Spinal cord (tissue), 10 donors: Measurements from ENCODE around the gene FGFR3. TPM values are rescaled to one million over a fixed set of nuclear protein-coding genes. Genes with fewer than 3 reads are reported as not detected.

Experiments
- DNase-seq, 6 donors: peaks; one replicate each; pipeline versions ENCODE4 v3.0.0 to v3.0.0-alpha.2; 2013 to 2015; ENCODE audit warnings: low spot score in 6 of 6, low read depth in 4 of 6
- H3K27ac ChIP-seq: one replicate; pipeline ENCODE4 v1.5.1; 2013; ENCODE audit warnings: low read depth, low read length, control low read depth
- H3K27me3 ChIP-seq: one replicate; pipeline ENCODE4 v1.6.1; 2013; ENCODE audit warnings: low read length; ENCODE audit not compliant: control insufficient read depth, insufficient read depth
- H3K36me3 ChIP-seq: one replicate; pipeline ENCODE4 v1.6.1; 2013; ENCODE audit warnings: low read length; ENCODE audit not compliant: control insufficient read depth, insufficient read depth
- H3K4me1 ChIP-seq: one replicate; pipeline ENCODE4 v1.6.1; 2013; ENCODE audit warnings: low read length; ENCODE audit not compliant: control insufficient read depth, insufficient read depth
- H3K4me3 ChIP-seq: one replicate; pipeline ENCODE4 v1.5.1; 2013; ENCODE audit warnings: low read depth, low read length, control low read depth
- H3K9me3 ChIP-seq: one replicate; pipeline ENCODE4 v1.6.1; 2013; ENCODE audit warnings: low read length; ENCODE audit not compliant: control insufficient read depth, insufficient read depth
- WGBS: methylation state at CpG from one replicate; pipeline ENCODE4 v1.1.5; 2013; ENCODE audit warnings: missing lambda C conversion rate; ENCODE audit not compliant: insufficient coverage; 5-methylcytosine and 5-hydroxymethylcytosine counted together
- polyA plus RNA-seq, 2 donors: library from polyadenylated mRNA; unstranded; fragments of 120-200 nt; gene quantifications; one replicate each; pipeline ENCODE4 v1.2.1, GENCODE V29; 2013; ENCODE audit not compliant: insufficient read length in 2 of 2
- total RNA-seq, 2 donors: library from RNA; depleted of rRNA in 1 of 2; stranded (reverse); fragments of 120-200 nt in 1 of 2; fragments of >200 nt in 1 of 2; gene quantifications; one replicate each; pipeline versions ENCODE4 v1.2.3 to v1.2.4, GENCODE V29; 2013 to 2014
- donor health status: healthy.

FGFR3 gene
- total and polyA plus RNA-seq, 4 donors, result 36.2 to 216 (median 122) TPM

DNA sequence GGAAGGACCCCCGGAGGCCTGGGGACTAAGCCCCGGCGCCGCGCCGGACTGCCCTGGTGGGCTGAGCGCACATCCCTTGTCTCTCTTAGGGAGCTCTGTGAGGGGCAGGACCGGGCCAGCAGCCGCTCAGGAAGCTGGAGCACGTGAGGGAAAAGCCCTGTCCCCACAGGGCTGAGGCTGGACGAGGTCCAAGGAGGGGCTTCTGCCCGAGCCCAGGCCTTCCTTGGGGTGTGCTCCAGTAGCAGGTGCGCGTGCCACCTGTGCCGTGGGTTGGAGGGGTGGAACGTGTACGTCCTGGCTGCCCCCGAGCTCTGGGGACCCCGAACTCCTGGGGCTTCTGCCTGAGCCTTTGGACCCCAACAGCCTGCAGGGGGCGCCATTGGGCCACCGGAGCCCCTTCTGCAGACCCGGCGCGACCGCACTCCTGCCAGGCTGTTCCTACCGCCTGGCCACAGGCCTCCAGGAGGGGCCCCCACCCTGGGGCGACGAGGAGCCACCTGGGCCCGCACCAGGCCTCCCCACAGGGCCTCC lies 44.6 kb upstream of the FGFR3 start:
- Histone ChIP-seq H3K9me3 (no peaks in the 10 kb centered on the region), H3K4me3 (no peak overlapping the region), H3K36me3 (peaks cover 36% of the 10 kb centered on the region), H3K4me1 (peaks cover 42% of the 10 kb centered on the region), H3K27ac (no peak overlapping the region), H3K27me3 (no peaks in the 10 kb centered on the region)
- 6% methylated on average over 26 of the region's 29 CpGs for WGBS
- peak in 3 of 6 donors; percentile 54 to 83 (median 67) for DNase-seq

DNA sequence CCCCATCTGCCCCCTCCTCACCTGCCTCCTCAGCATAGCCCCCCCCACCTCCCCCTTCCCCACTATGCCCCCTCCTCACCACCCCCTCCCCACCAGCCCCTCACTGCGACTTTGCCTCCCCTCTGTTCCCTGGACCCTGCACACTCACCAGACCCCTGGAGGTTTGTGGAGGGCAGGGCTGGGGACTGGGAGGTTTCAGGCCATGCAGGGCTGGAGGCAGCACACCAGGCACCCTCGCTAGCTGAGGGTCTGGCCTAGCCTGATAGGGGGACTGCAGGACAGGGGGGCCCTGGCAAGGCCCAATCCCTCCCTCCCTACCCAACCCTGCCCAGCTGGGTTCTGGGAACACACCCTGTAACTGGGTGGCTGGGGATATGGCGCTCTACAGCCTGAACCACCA lies 43.7 kb upstream of the FGFR3 start:
- 89% methylated on average over 1 of the region's 3 CpGs for WGBS
- Histone ChIP-seq H3K36me3 (peaks cover 28% of the 10 kb centered on the region), H3K4me3 (no peak overlapping the region), H3K4me1 (peaks cover 47% of the 10 kb centered on the region), H3K27me3 (no peaks in the 10 kb centered on the region), H3K9me3 (no peaks in the 10 kb centered on the region), H3K27ac (no peak overlapping the region)
- DNase-seq, result no peak

DNA sequence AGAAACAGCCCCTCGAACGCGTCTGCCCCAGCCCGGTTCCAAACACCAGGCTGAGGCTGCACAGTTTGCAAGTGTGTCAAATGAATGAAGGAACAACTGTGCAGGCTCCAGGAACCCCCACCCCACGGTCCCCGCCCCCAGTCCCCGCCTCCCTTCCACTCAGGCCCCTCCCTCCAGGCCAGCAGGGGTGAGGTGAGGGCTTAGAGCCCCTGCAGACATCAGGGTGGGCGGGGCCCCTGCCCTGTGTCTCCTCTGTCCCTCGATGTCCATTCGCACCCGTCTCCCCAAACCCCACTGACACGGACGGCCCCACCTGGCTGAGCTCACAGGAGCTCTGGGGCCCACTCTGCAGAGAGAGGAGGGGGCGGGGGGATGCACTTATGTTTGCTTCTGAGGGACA lies 43.3 kb upstream of the FGFR3 start:
- WGBS, result 67% methylated on average over 7 of the region's 14 CpGs
- no peak for DNase-seq
- Histone ChIP-seq H3K9me3 (no peaks in the 10 kb centered on the region), H3K27me3 (no peaks in the 10 kb centered on the region), H3K4me3 (no peak overlapping the region), H3K4me1 (peaks cover 47% of the 10 kb centered on the region), H3K27ac (no peak overlapping the region), H3K36me3 (peaks cover 23% of the 10 kb centered on the region)

DNA sequence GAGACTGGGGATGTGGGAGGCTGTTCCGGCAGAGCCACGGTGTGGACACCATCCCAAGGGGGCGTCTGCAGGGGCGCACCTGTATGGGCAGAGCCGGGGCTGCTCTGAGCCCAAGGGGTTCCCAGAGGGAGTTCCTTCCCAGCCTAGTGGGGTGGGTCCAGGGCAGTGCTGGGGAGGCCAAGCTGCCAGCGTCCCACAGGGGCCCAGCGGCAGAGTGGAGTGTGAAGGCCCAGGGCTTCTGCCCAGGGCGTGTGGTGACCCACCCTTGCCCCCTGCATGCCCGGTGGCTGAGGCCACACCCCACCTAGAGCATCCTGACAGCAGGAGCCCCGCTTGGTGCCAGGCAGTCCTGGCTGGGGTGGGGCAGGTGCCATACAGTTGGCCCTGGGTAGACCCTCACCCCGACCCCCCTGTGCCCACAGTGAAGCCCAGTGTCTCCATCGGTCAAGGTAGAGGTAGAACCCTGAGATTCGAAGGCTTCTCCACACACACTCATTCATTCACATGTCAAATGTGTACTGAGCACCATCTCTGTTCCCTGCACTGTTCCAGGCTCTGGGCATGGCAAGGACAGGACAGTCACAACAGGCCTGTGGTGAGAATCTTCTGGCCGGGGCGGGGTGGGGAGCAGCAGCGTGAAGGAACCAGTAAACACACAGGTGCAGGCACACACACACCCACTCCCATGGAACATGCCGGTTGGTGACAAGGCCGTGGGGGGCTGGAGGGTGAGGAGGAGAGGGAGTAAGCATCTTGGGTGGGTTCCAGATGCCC lies 42.5 kb upstream of the FGFR3 start:
- H3K9me3 ChIP-seq, result no peaks in the 10 kb centered on the region
- DNase-seq, result no peak
- H3K27ac ChIP-seq, result no peak overlapping the region
- peaks cover 47% of the 10 kb centered on the region for H3K4me1 ChIP-seq
- no peak overlapping the region for H3K4me3 ChIP-seq
- WGBS, result 85% methylated on average over 12 of the region's 18 CpGs
- peaks cover 16% of the 10 kb centered on the region for H3K36me3 ChIP-seq
- H3K27me3 ChIP-seq, result no peaks in the 10 kb centered on the region

DNA sequence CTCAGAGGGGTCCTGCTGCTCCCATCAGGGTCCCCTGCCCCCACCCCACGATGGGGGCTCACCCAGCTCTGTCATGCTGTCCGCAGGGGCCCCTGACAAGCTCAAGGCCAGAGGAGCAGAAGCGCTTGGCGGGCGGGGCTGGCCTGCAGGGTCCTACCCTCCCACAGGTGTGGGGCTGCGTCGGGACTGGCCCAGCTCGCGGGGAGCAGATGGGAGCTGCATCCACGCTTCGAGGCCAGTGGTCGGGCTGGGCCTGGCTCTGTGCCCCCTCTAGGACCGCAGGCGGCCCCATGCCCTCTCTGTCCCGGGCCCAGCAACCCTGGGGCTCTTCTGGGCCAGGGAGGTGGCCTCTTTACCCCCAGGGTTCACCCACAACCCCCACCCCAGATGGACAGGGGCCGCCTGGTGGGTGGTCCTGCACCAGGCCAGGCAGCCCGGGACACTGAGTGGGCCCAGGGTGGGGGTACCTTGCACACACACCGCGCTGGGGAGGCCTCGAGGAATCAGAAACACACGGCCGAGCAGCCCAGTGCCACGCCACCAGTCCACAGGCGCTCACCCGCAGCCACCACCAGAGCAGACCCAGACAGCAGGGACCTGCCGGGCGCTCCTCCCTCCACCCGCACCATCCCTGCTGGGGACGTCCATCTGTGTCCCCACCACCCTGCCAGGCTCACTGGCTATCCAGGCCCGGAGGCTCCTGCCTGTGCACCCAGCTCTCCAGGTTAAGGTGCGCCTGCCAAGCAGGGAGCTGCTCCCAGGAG lies 41.8 kb upstream of the FGFR3 start:
- Histone ChIP-seq H3K4me1 (peaks cover 41% of the 10 kb centered on the region), H3K27ac (no peak overlapping the region), H3K36me3 (peaks cover 10% of the 10 kb centered on the region), H3K9me3 (no peaks in the 10 kb centered on the region), H3K4me3 (no peak overlapping the region), H3K27me3 (no peaks in the 10 kb centered on the region)
- 84% methylated on average over 30 of the region's 31 CpGs for WGBS
- no peak for DNase-seq

DNA sequence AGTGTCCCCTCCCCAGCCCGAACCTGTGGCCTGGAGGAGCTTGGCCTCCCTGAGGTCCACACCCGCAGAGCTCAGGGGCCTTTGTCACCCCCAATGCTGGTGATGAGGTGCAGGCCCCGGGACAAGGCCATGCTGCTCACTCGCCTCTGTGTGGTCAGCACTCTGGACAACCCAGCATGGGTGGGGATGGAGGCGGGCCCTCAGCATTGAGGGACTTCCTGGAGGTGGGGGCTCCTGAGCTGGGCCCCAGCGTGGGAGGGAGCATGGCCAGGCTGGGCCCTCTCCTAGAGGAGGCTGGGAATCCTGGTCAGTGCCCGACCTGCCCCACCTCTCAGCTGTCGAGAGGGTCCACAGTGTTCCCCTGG lies 41.2 kb upstream of the FGFR3 start:
- Histone ChIP-seq H3K4me1 (peaks cover 35% of the 10 kb centered on the region), H3K9me3 (no peaks in the 10 kb centered on the region), H3K27me3 (no peaks in the 10 kb centered on the region), H3K4me3 (no peak overlapping the region), H3K36me3 (peaks cover 4% of the 10 kb centered on the region), H3K27ac (no peak overlapping the region)
- DNase-seq, result no peak
- WGBS, result 66% methylated on average over 8 of the region's 8 CpGs

DNA sequence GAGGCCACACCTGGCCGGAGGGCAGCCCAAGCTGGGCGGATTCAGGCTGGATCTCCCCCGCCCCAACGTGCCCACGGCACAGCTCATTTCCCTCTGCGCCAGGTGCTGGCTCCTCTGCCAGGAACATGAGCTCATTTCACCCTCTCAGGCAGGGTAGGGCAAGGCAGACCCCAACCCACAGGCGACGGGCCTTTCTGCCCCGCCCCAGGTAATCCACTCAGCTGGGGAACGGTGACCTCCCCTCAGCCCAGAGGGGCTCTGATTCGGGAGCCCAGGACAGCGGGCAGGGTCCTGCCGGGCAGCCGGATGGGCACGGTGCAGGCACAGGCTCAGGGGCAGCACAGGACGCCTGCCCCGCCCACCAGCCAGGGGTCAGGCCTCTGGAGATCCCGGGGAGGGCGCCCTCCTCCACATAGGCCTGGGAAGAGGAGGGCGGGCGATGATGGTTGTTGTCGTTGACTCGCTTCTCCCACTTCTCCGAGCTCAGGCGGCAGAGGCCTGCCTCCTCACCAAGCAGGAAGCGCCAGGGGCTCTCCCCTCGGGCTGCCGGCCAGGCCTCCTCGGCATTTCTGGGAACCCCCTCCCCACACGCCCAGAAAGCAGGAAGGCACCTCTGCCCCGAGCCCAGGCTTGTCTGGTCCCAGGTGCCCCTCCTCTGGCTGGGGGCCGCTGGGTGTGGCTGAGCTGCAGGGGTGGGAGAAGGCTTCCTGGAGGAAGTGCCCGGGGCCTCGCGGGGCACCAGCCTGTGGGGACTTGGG lies 40.6 kb upstream of the FGFR3 start:
- no peak overlapping the region for H3K27ac ChIP-seq
- H3K4me3 ChIP-seq, result no peak overlapping the region
- H3K4me1 ChIP-seq, result peaks cover 30% of the 10 kb centered on the region
- no peak for DNase-seq
- no peaks in the 10 kb centered on the region for H3K27me3 ChIP-seq
- H3K9me3 ChIP-seq, result no peaks in the 10 kb centered on the region
- WGBS, result 59% methylated on average over 30 of the region's 35 CpGs
- H3K36me3 ChIP-seq, result peaks cover 4% of the 10 kb centered on the region

DNA sequence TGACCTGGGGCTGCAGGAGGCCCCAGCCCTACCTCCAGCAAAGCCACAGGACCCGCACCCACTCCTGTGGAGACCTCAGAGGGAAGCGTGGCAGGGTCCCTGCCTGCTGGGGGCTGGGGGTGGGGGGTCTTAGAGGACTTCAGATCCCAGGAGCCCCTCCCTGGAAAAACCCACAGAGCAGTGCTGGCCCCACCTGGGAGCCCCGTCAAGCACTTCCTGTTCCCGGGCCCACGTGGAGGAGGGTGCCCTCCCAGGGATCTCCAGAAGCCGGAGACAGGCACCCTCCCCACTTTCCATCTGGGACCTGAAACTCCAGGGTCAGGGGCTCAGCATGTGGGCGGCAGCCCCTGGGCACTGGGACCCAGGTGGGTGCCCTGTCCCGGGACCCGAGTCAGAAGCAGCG lies 39.8 kb upstream of the FGFR3 start:
- Histone ChIP-seq H3K9me3 (no peaks in the 10 kb centered on the region), H3K36me3 (peaks cover 4% of the 10 kb centered on the region), H3K27ac (no peak overlapping the region), H3K27me3 (no peaks in the 10 kb centered on the region), H3K4me1 (peaks cover 25% of the 10 kb centered on the region), H3K4me3 (no peak overlapping the region)
- DNase-seq, result no peak
- 90% methylated on average over 8 of the region's 10 CpGs for WGBS

DNA sequence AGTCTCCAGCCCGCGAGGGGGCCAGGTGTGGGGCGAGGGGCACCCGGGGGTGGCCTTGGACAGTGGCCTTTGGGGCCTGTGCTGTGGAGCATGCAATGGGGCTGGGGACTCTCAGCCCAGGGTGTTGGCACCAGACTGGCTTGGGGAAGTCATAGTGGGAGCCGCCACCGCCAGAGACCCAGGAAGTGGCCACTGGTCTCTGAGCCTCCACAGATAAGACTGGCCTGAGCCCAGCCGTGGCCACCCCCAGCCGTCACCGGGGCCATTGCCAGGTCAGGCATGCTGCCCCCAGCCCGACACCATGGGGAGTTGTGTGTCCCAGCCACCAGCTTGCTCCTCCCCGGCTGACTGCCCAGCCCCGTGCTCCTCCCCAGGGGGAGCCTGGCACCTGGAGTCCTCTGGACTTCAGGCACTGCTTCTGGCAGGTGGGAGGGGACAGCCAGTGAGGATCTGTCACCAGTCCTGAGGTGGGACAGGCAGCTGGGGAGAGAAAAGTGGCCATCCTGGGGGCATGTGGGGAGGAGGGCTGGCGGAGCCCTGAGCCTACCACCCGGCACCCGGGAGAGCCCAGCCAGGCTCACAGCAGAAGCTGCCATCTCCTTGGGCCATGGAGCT lies 39.3 kb upstream of the FGFR3 start:
- Histone ChIP-seq H3K36me3 (peaks cover 8% of the 10 kb centered on the region), H3K27ac (no peak overlapping the region), H3K4me1 (peaks cover 20% of the 10 kb centered on the region), H3K9me3 (no peaks in the 10 kb centered on the region), H3K27me3 (no peaks in the 10 kb centered on the region), H3K4me3 (no peak overlapping the region)
- DNase-seq, result no peak
- WGBS, result 85% methylated on average over 15 of the region's 15 CpGs
